RWPE1 (cell line): ENCODE data around the gene CUEDC1.
A peak's percentile ranks its signal among the peaks of the same experiment; 100 is the strongest.

ENCODE experiments used
- CTCF ChIA-PET: fragments of 350-600 bp; sonication (Branson Sonifier 250); formaldehyde crosslinking; extraction: SDS; loops from one replicate; lab custom pipeline; 2021; lab: Yijun Ruan, JAX
- POLR2A ChIA-PET: fragments of 400-600 bp; formaldehyde crosslinking; extraction: SDS; loops from one replicate; lab custom pipeline; 2020; ENCODE audit warnings: antibody characterized with exemption; ENCODE audit not compliant: low non-redundant PET; lab: Yijun Ruan, JAX
- DNase-seq: peaks from one replicate; pipeline ENCODE4 v3.0.0; 2012; ENCODE audit warnings: low spot score
- H3K27ac ChIP-seq: fragments of 450-650 bp; 2 replicates; pipeline ENCODE4 v1.5.1; 2017
- TF ChIP-seq, protein P1 (sequence below): fragments of 450-650 bp; conservative IDR thresholded peaks from 2 replicates; pipeline ENCODE4 v1.5.1; 2017; ENCODE audit warnings: low read depth, mild to moderate bottlenecking

CUEDC1 gene

DNA sequence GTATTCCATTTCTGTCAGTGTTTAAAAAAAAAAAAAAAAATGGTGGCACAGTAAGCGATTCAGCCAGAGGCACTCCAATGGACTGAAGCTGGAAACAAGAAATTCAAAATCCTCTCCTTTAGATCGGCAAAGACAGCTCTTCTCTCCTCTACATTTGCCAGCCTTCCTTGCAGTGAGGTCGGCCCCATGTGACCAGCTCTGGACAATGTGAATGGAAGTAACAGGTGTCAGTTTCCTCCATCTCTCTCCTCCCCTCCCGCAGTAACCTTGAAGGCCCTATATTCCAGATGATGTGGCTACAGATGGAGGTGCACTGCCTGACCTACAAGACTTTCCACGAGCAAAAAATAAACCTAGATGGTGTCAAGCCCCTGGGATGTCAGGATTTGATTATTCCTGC lies 15.0 kb downstream of the CUEDC1 start:
- ChIA-PET CTCF (interaction anchor here (0.9 kb wide), 1 partner anchor 82 kb away, joined by 4 read pairs; no protein-coding TSS in a partner anchor), POLR2A (no interaction called here)
- TF ChIP-seq, protein P1, sequence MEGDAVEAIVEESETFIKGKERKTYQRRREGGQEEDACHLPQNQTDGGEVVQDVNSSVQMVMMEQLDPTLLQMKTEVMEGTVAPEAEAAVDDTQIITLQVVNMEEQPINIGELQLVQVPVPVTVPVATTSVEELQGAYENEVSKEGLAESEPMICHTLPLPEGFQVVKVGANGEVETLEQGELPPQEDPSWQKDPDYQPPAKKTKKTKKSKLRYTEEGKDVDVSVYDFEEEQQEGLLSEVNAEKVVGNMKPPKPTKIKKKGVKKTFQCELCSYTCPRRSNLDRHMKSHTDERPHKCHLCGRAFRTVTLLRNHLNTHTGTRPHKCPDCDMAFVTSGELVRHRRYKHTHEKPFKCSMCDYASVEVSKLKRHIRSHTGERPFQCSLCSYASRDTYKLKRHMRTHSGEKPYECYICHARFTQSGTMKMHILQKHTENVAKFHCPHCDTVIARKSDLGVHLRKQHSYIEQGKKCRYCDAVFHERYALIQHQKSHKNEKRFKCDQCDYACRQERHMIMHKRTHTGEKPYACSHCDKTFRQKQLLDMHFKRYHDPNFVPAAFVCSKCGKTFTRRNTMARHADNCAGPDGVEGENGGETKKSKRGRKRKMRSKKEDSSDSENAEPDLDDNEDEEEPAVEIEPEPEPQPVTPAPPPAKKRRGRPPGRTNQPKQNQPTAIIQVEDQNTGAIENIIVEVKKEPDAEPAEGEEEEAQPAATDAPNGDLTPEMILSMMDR: no peak
- DNase-seq: no peak
- H3K27ac ChIP-seq: peak overlapping the region; percentile 57; the same call in 1 of the 2 replicates

- TF ChIP-seq, protein P1: no peak
- POLR2A ChIA-PET: no interaction called here
- peak overlapping the region; percentile 31 for H3K27ac ChIP-seq
- CTCF ChIA-PET: interaction anchor here (0.9 kb wide), 1 partner anchor 82 kb away, joined by 4 read pairs; no protein-coding TSS in a partner anchor
- DNase-seq: no peak
Measured at GRCh38 chr17:57939797-57940196, 15.4 kb downstream of the CUEDC1 start.

- CTCF ChIA-PET: interaction anchor here (0.7 kb wide), 1 partner anchor 296 kb away, joined by 4 read pairs; no protein-coding TSS in a partner anchor
- POLR2A ChIA-PET: interaction anchor here (0.7 kb wide), 1 partner anchor 26 kb away, joined by 3 read pairs; no protein-coding TSS in a partner anchor
- DNase-seq: no peak
- peak overlapping the region; percentile 83; the same call in 1 of the 2 replicates for H3K27ac ChIP-seq
- TF ChIP-seq, protein P1: no peak
Measured at GRCh38 chr17:57938061-57938502, 17.1 kb downstream of the CUEDC1 start.

DNA sequence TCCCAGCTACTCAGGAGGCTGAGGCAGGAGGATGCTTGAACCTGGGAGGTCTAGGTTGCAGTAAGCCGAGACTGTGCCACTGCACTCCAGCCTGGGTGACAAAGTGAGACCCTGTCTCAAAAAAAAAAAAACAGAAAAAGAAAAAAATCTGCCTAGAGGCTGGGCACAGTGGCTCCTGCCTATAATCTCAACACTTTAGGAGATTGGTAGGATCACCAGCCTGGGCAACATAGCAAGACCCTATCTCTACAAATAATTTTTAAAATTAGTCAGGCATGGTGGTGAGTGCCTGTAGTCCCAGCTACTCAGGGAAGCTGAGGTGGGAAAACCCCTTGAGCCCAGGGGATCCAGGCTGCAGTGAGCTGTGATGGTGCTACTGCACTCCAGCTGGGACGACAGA lies 17.7 kb downstream of the CUEDC1 start:
- ChIA-PET CTCF (interaction anchor here (0.7 kb wide), 1 partner anchor 296 kb away, joined by 4 read pairs; no protein-coding TSS in a partner anchor), POLR2A (interaction anchor here (0.7 kb wide), 1 partner anchor 26 kb away, joined by 3 read pairs; no protein-coding TSS in a partner anchor)
- no peak for DNase-seq
- peak overlapping the region; percentile 83 for H3K27ac ChIP-seq
- TF ChIP-seq, protein P1: no peak

- CTCF ChIA-PET: interaction anchor here (0.6 kb wide), 2 partner anchors 10 to 109 kb away, joined by 3 to 4 read pairs; no protein-coding TSS in a partner anchor
- POLR2A ChIA-PET: no interaction called here
- peak overlapping the region; percentile 83 for H3K27ac ChIP-seq
Measured at GRCh38 chr17:57935833-57936807, 19.1 kb downstream of the CUEDC1 start.

More at GRCh38 chr17:57935833-57936807, 19.1 kb downstream of the CUEDC1 start:
- no peak for DNase-seq
- TF ChIP-seq, protein P1: no peak
